GM18517 (cell line): ENCODE data around the gene IL12A.
A peak's percentile ranks its signal among the peaks of the same experiment; 100 is the strongest.

ENCODE experiments used
- ATAC-seq: cut with Tn5 transposase; IDR thresholded peaks from one replicate; pipeline ENCODE4 v1.9.1; 2021; ENCODE audit warnings: mild to moderate bottlenecking, moderate library complexity; ENCODE audit not compliant: unreplicated experiment

IL12A gene

DNA sequence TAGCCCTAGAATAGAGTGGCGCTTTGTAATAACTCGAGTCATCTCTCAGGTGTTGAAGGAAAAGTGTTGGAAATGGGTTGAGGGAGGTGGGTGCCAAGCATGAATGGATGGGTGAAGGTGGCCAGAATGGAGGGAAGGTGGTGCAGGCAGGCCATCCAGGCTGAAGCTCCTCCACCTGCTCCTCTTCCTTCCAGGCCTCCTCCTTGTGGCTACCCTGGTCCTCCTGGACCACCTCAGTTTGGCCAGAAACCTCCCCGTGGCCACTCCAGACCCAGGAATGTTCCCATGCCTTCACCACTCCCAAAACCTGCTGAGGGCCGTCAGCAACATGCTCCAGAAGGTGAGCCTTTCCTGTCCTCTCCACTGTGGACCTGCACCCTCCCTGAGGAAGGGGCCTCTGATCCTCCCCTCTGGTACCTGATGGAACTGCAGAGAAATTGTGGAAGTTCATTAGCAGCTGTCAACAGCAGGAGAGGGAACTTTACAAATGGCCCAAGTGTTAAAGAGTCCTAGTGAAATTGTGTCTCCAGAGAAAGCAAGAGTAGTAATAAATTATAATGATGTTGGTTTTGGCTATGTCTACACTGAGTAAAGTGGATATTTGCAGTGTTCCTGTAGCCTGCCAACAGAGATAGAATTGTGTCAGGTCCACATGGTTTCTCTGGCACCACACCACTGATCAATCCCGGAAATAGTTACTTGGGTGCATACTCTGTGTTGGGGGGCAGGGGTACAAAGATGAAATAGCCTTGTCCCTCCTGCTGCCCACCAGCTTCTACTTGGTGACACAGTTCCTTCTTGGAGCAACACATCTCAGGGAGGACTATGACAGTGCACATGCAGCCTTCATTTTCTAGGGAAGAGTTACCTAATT, 1.6 kb downstream of the IL12A start:
- no peak for ATAC-seq

- no peak for ATAC-seq
Observed at GRCh38 chr3:159991591-159991990, 3.0 kb downstream of the IL12A start.

GRCh38 chr3:159992589-159992988, 4.0 kb downstream of the IL12A start:
- ATAC-seq, result no peak

DNA sequence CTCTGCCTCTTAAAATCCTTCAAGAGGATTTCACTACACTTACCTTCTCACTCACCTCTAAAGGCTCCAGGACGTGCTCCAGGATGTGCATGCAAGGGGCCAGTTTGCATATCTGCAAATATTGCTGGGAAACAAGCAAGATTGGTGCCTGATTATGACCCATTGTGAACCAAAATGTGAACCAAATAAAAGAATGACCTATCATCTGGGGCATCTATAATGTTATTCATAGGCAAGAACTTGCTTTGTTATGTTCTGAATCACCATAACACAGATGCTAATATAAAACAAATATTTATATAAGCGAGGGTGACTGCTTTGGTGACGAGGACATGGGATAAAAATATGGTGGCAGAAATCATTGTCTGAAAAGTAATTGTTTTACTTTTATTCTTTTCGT, 5.5 kb downstream of the IL12A start:
- ATAC-seq, result no peak

- no peak for ATAC-seq
Observed at GRCh38 chr3:159995091-159995490, 6.5 kb downstream of the IL12A start.

- ATAC-seq, result no peak
Observed at GRCh38 chr3:159996018-159996417, 7.4 kb downstream of the IL12A start.

DNA sequence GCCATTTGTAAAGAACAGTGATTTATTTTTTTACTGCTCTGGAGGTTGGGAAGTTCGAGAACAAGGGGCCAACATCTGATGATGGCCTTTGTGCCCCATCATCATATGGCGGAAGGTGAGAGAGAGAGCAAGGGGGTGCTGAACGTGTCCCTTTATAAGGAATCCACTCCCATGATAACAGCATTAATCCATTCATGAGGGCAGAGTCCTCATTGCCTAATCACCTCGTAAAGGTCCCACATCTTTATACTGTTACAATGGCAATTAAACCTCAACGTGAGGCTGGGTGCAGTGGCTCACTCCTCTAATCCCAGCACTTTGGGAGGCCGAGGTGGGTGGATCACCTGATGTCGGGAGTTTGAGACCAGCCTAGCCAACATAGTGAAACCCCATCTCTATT, 8.3 kb downstream of the IL12A start:
- ATAC-seq, result no peak

DNA sequence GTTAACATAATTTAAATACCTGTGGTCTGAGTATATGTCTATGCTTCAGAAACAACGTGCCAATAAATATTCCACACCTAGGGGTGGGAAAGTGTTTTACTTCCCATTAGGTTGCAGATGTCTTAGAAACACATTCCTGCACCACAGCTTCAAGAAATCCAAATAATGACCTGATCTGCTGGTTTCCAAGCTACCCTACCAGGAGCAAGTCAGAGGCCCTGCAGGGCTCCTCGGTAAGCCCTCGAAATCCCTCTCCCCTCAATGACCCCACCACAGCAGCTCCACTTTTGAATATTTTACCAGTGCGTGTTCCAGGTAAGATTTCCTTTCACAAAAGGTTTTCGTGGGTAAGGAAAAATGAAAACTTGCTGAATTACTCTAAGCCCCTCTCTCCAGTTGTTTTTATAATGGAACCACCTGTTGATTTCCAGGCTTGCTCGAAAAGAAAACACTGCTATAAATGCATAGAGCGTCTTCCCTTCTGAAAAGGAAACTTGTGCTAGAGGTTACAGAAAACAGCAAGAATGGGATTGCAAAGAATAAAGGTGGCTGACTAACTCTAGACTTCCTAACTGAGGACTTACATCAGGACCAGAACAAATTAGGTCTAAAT, 12.6 kb downstream of the IL12A start:
- no peak for ATAC-seq

GRCh38 chr3:160001850-160002623, 13.4 kb downstream of the IL12A start:
- ATAC-seq, result no peak

DNA sequence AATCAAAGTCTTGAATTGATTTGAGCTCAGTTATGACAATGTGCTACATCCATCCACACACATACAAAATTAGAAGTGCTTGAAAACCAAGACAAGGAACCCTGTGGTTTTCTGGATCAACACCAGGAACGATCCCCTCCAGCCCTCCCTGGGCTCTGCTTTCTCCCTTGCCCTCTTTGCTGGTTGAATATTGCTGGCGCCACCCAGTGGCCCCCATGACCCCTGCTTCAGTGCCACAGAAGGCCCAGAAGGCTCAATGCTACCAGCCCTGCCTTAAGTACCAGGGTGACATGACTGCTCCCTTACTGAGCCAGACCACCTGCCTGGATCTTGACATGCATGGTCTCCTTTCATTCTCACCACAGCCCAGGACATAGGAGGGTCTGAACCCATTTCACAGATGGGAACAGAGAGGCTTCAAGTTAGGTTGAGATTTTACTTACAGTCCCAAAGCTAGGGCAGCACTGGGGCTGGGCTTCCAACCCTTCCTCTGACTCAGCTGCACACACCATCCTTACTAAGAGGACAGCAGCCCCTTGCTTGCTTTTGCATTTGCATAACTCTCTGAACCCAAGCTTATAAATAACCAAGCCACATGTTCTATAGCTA, 15.0 kb downstream of the IL12A start:
- ATAC-seq, result peak; percentile 83

DNA sequence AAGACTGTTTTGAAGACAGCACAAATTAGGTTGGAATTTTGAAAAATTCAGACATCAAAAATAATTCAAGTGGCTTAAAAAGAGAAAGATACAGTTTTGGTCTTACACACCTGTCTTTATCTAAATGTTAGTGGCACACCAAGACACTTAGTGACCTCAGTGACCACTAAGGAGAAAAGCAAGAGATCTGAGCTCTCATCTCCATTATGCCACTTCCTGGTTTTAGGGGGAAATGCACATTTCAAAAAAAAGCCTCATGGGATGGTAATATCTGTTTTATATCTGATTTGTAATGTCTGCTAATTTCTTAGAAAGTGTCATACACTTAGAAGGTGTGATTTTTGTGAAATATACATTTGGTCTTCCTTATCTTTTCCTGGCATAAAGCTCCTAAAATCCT, 16.4 kb downstream of the IL12A start:
- no peak for ATAC-seq

GRCh38 chr3:160006282-160007163, 17.9 kb downstream of the IL12A start:
- ATAC-seq, result peak; percentile 36

GRCh38 chr3:160008961-160009360, 20.3 kb downstream of the IL12A start:
- no peak for ATAC-seq

- ATAC-seq, result no peak
Observed at GRCh38 chr3:160009525-160009924, 20.9 kb downstream of the IL12A start.

DNA sequence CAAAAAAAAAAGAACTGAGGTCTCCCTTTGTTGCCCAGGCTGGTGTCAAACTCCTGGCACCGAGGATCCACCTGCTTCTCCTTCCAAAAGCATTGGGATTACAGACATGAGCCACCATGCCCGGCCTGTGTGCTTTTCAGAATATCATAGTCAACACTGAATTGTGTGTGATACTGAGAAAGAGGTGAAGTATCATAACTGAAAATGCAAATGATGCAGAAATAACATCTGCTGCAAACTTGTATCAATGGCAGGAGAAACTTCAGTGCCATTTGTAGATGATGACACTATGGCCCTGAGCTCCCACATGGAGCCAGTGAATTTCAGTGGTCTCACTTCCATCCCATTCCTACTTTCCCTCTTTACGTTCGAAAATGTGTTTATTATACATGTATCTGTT, 21.9 kb downstream of the IL12A start:
- peak; percentile 62 for ATAC-seq

DNA sequence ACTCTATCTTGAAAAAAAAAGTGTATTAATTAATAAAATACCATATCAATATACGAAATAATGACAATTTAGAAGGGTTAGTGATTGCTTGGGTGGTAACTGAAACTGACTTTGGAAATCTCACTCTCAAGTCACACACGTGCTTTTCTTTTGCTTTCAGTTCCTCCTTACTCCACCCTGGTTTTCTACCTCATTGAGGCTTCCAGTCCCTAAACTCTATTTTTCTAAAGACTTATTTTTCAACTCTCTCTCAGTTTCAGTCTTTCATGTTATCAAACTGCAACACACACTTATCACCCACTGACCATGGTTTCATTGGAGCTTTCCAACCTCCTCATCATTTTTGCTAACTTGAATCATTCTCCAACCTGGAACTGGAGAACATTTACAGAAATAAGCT, 23.5 kb downstream of the IL12A start:
- ATAC-seq, result peak; percentile 87

DNA sequence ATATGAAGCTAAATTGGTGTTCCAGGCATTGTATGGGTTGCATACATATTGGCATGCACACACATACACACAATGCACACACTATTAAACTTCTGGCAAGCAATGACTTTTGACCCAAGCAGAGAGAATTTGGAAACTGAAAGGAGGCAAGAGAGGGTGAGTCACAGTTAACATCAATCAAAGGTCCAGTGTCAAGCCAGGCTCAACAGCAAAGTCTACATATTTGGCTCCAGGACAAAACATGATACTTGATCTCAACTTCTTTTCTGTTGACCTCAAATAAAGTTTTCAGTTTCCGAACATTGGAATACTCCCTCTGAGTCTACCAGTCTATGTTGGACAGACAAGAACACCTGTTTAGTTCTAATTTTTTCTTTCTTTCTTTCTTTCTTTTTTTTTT, 28.3 kb downstream of the IL12A start:
- peak; percentile 32 for ATAC-seq

DNA sequence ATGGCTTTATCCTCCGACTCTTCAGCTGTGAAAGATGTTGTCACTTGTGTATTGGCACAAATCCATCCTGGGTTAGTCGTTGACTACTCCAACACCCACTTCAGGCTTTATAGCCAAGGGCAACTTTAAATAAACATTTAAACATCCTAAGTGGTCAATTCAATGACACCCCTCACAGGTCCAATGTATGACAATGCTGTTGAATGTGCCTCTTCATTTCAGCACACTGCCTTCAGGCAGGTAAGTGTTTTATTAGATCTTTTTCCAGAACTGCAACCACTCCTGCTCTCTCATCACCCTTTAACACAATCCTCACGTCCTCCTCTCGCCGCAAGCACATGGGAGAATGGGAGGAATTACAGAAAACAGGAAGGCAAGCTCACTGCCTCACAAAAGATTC, 30.3 kb downstream of the IL12A start:
- no peak for ATAC-seq

GRCh38 chr3:160020057-160020711, 31.5 kb downstream of the IL12A start:
- ATAC-seq, result no peak

- no peak for ATAC-seq
Observed at GRCh38 chr3:160022068-160022467, 33.4 kb downstream of the IL12A start.
